GM12878 (cell line): ENCODE results near the gene TEX261. TPM values are rescaled to one million over a fixed set of nuclear protein-coding genes. Genes with fewer than 3 reads are reported as not detected.

Experiments used
- ATAC-seq: fragments of 200-7000 bp; cut with Tn5 transposase; 3 replicates; pipeline ENCODE4 v1.9.1; 2020; ENCODE audit warnings: mild to moderate bottlenecking, moderate library complexity
- BruUV-seq: library from RNA; stranded (reverse); fragments of 400-500 nt; replicated peaks from 2 replicates; lab custom pipeline; 2021; lab: Mats Ljungman, UMichigan
- CTCF ChIA-PET: fragments of 300-600 bp; sonication (Branson Sonifier 250); formaldehyde crosslinking; extraction: SDS; loops from one replicate; lab custom pipeline; 2021; ENCODE audit warnings: inconsistent platforms; lab: Yijun Ruan, JAX
- POLR2A ChIA-PET: fragments of 350-600 bp; formaldehyde crosslinking; extraction: SDS; loops from one replicate; lab custom pipeline; 2021; ENCODE audit warnings: inconsistent platforms; lab: Charles Lee
- RAD21 ChIA-PET: fragments of 300-600 bp; sonication (Branson Sonifier 250); formaldehyde crosslinking; loops from one replicate; lab custom pipeline; 2023; ENCODE audit warnings: antibody characterized with exemption; ENCODE audit not compliant: unreplicated experiment; lab: Charles Lee
- SMC1A ChIA-PET: fragments of 300-600 bp; sonication (Branson Sonifier 250); formaldehyde crosslinking; loops from one replicate; lab custom pipeline; 2023; ENCODE audit not compliant: unreplicated experiment, uncharacterized antibody; lab: Charles Lee
- DNase-seq: peaks from one replicate; pipeline ENCODE4 v3.0.0-alpha.2; 2011; ENCODE audit warnings: low read depth, low spot score
- FAIRE-seq: peaks from 3 replicates; lab custom pipeline; 2011; peaks lifted over from hg19 to GRCh38; lab: Jason Lieb, UNC
- H2AFZ ChIP-seq: 2 replicates; pipeline ENCODE4 v1.6.0; 2011; ENCODE audit warnings: low read depth, low read length, control low read depth; ENCODE audit not compliant: control insufficient read depth
- H3K27ac ChIP-seq: 2 replicates; pipeline ENCODE4 v1.5.1; 2011; ENCODE audit warnings: control low read depth; ENCODE audit not compliant: control insufficient read depth, insufficient read depth
- H3K27me3 ChIP-seq, 2 experiments: replicated peaks in 1 of 2; 2 replicates each; pipeline versions ENCODE4 v1.6.0 to v1.6.1; 2011; ENCODE audit warnings: low read length in 1 of 2; ENCODE audit not compliant: control insufficient read depth in 2 of 2, insufficient read depth in 2 of 2
- H3K36me3 ChIP-seq, 2 experiments: 2 replicates each; pipeline ENCODE4 v1.5.1; 2011; ENCODE audit warnings: low read length in 1 of 2; ENCODE audit not compliant: control insufficient read depth in 2 of 2, insufficient read depth in 2 of 2
- H3K4me1 ChIP-seq: 2 replicates; pipeline ENCODE4 v1.6.1; 2011; ENCODE audit warnings: mild to moderate bottlenecking, low read length, moderate library complexity, mixed read lengths; ENCODE audit not compliant: control insufficient read depth, insufficient read depth
- H3K4me2 ChIP-seq: 2 replicates; pipeline ENCODE4 v1.6.0; 2011; ENCODE audit warnings: control low read depth; ENCODE audit not compliant: control insufficient read depth, insufficient read depth
- H3K4me3 ChIP-seq: fragments of 200-600 bp; sonication (generic); 2 replicates; pipeline ENCODE4 v1.5.1; 2016
- H3K79me2 ChIP-seq: 2 replicates; pipeline ENCODE4 v1.6.0; 2011; ENCODE audit warnings: low read length; ENCODE audit not compliant: control insufficient read depth, insufficient read depth
- H3K9ac ChIP-seq: 2 replicates; pipeline ENCODE4 v1.8.0; 2011; ENCODE audit warnings: low read length, control low read depth, mixed read lengths; ENCODE audit not compliant: control insufficient read depth, insufficient read depth
- H3K9me3 ChIP-seq: replicated peaks from 3 replicates; pipeline ENCODE4 v1.5.1; 2011; ENCODE audit warnings: mild to moderate bottlenecking, low read length; ENCODE audit not compliant: control insufficient read depth, insufficient read depth
- H4K20me1 ChIP-seq: 2 replicates; pipeline ENCODE4 v1.6.0; 2011; ENCODE audit not compliant: control insufficient read depth, insufficient read depth
- E2F8 ChIP-seq: fragments of 450-650 bp; IDR thresholded peaks from 2 replicates; pipeline ENCODE4 v1.6.1; 2018; ENCODE audit warnings: mild to moderate bottlenecking, low read depth, moderate library complexity; ENCODE audit not compliant: partially characterized antibody
- ELK1 ChIP-seq: IDR thresholded peaks from 2 replicates; pipeline ENCODE4 v1.6.1; 2012; ENCODE audit warnings: low read depth, low read length, improper control_type of control experiment
- JUNB ChIP-seq: IDR thresholded peaks from 2 replicates; pipeline ENCODE4 v1.6.1; 2016; ENCODE audit warnings: antibody characterized with exemption, mild to moderate bottlenecking
- MEF2B ChIP-seq: fragments of 450-650 bp; IDR thresholded peaks from 2 replicates; pipeline ENCODE4 v1.6.1; 2018; ENCODE audit warnings: mild to moderate bottlenecking, moderate library complexity; ENCODE audit not compliant: partially characterized antibody, poor library complexity, severe bottlenecking
- PRDM15 ChIP-seq: fragments of 450-650 bp; formaldehyde crosslinking; IDR thresholded peaks from 2 replicates; pipeline ENCODE4 v1.4.0; 2020; ENCODE audit warnings: mild to moderate bottlenecking, moderate library complexity
- SMC3 ChIP-seq: IDR thresholded peaks from 2 replicates; pipeline ENCODE4 v1.6.1; 2011; ENCODE audit warnings: low read length, improper control_type of control experiment, borderline replicate concordance
- ZNF207 ChIP-seq: fragments of 450-650 bp; IDR thresholded peaks from 2 replicates; pipeline ENCODE4 v1.6.1; 2014; ENCODE audit warnings: antibody characterized with exemption, mild to moderate bottlenecking, borderline replicate concordance
- ZNF24 ChIP-seq: fragments of 450-650 bp; IDR thresholded peaks from 2 replicates; pipeline ENCODE4 v1.6.1; 2017; ENCODE audit warnings: antibody characterized with exemption, mild to moderate bottlenecking
- WGBS: methylation state at CpG from one replicate; pipeline ENCODE4 v1.1.6; 2016; ENCODE audit warnings: low lambda C conversion rate; ENCODE audit not compliant: insufficient replicate concordance, insufficient coverage; ENCODE audit errors: missing lambda C conversion rate; 5-methylcytosine and 5-hydroxymethylcytosine counted together
- in situ Hi-C: fragments of 300-500 bp; cut with MboI; formaldehyde crosslinking; loops from 9 replicates; pipeline ENCODE4 v1.14.3; 2018; ENCODE audit warnings: mixed read lengths
- intact Hi-C: fragments of 100-400 bp; cut with micrococcal nuclease; formaldehyde crosslinking; loops from one replicate; pipeline ENCODE4 v1.14.2; 2022; ENCODE audit not compliant: unreplicated experiment
- polyA plus RNA-seq, 11 experiments: library from polyadenylated mRNA; depleted of rRNA in 4 of 11; unstranded in 6 of 11; stranded (reverse) in 5 of 11; fragments of >200 nt; fragmentation: Nextera tagmentation in 4 of 11; fragmentation: Illumina TruSeq in 1 of 11; extraction: Ambion mirVana in 4 of 11; extraction: Trizol in 1 of 11; gene quantifications; 1 replicate in 1 of 11; 2 replicates in 10 of 11; pipeline versions ENCODE4 v1.2.1 to v1.2.3, GENCODE V29; 2011 to 2016; ENCODE audit warnings: inconsistent platforms in 2 of 11, missing spikeins in 2 of 11, low read depth in 1 of 11
- total RNA-seq, 4 experiments: library from RNA; depleted of rRNA in 3 of 4; stranded (reverse); fragments of >200 nt in 3 of 4; fragmentation: Illumina TruSeq in 1 of 4; extraction: Trizol in 1 of 4; gene quantifications; 2 replicates each; pipeline versions ENCODE4 v1.2.1 to v1.2.3, GENCODE V29; 2013 to 2021
- TF ChIP-seq, protein P1 (sequence below): fragments of 450-650 bp; IDR thresholded peaks from 2 replicates; pipeline ENCODE4 v1.6.1; 2017; ENCODE audit warnings: low read depth, mild to moderate bottlenecking, moderate library complexity

TEX261 gene
- total and polyA plus RNA-seq, 10 of the 15 experiments (the other 5 are each of a cell fraction or from before 2014, with no cell fraction given), result 5.5 to 75.6 (median 40.3) TPM

- no peak for TF ChIP-seq PRDM15
- peak; percentile 42; the same call in 1 of the 2 replicates for TF ChIP-seq SMC3
Measured at GRCh38 chr2:70964596-70965386, 29.9 kb downstream of the TEX261 start (continued).

GRCh38 chr2:70964133-70964532, 30.5 kb downstream of the TEX261 start:
- Histone ChIP-seq H3K4me3 (no peak overlapping the region), H3K9ac (no peak overlapping the region), H3K27ac (no peak overlapping the region), H3K9me3 (no peaks in the 10 kb centered on the region), H3K79me2 (no peaks in the 10 kb centered on the region), H2AFZ (no peak overlapping the region), H3K4me1 (no peaks in the 10 kb centered on the region), H3K4me2 (no peak overlapping the region; the same call in 1 of the 2 replicates), H3K36me3 (no peaks in the 10 kb centered on the region), H3K27me3 (peaks cover 0 to 3% of the 10 kb centered on the region in 2 experiments; a peak in 1 of 4 replicates), H4K20me1 (no peaks in the 10 kb centered on the region)
- in situ Hi-C loops, result no loop called here
- 56% methylated on average over 4 of the region's 4 CpGs for WGBS
- RAD21 ChIA-PET, result interaction anchor here (0.6 to 0.8 kb wide), 3 partner anchors 9 to 105 kb away, joined by 3 read pairs; no protein-coding TSS in a partner anchor
- SMC1A ChIA-PET, result interaction anchor here (0.6 to 2.3 kb wide), 3 partner anchors 13 to 44 kb away, joined by 4 to 9 read pairs (median 4); no protein-coding TSS in a partner anchor
- intact Hi-C loops, result no loop called here
- CTCF ChIA-PET, result interaction anchor here (0.5 to 6.7 kb wide), 12 partner anchors 10 to 351 kb away, joined by 3 to 72 read pairs (median 6); partner anchors contain the start of gene ANKRD53
- POLR2A ChIA-PET, result interaction anchor here (1.1 kb wide), 1 partner anchor 38 kb away, joined by 3 read pairs; no protein-coding TSS in a partner anchor
- no peak for FAIRE-seq
- no peak for DNase-seq
- no TSS peak for BruUV-seq
- no peak for ATAC-seq
- TF ChIP-seq ZNF24 (no peak), ZNF207 (no peak), ELK1 (no peak), E2F8 (no peak), JUNB (no peak), MEF2B (no peak)
- TF ChIP-seq, protein P1, sequence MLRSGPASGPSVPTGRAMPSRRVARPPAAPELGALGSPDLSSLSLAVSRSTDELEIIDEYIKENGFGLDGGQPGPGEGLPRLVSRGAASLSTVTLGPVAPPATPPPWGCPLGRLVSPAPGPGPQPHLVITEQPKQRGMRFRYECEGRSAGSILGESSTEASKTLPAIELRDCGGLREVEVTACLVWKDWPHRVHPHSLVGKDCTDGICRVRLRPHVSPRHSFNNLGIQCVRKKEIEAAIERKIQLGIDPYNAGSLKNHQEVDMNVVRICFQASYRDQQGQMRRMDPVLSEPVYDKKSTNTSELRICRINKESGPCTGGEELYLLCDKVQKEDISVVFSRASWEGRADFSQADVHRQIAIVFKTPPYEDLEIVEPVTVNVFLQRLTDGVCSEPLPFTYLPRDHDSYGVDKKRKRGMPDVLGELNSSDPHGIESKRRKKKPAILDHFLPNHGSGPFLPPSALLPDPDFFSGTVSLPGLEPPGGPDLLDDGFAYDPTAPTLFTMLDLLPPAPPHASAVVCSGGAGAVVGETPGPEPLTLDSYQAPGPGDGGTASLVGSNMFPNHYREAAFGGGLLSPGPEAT, result no peak
